Stomach smooth muscle (tissue), 2 donors: Measurements from ENCODE around the gene KIF6.

Source experiments
- H3K27ac ChIP-seq: one replicate; pipeline ENCODE4 v1.7.0; 2013; ENCODE audit warnings: mild to moderate bottlenecking, low read length, inconsistent platforms
- H3K27me3 ChIP-seq, 2 donors: one replicate each; pipeline ENCODE4 v1.7.0; 2013; ENCODE audit warnings: low read length in 2 of 2; ENCODE audit not compliant: insufficient read depth in 2 of 2, control insufficient read depth in 1 of 2
- H3K36me3 ChIP-seq, 2 donors: one replicate each; pipeline ENCODE4 v1.7.0; 2013; ENCODE audit warnings: low read length in 2 of 2; ENCODE audit not compliant: control insufficient read depth in 2 of 2, insufficient read depth in 2 of 2
- H3K4me1 ChIP-seq: one replicate; pipeline ENCODE4 v1.7.0; 2013; ENCODE audit warnings: low read length; ENCODE audit not compliant: control insufficient read depth, insufficient read depth
- H3K4me3 ChIP-seq, 2 donors: one replicate each; pipeline ENCODE4 v1.7.0; 2013; ENCODE audit warnings: low read length in 2 of 2
- H3K9ac ChIP-seq, 2 donors: one replicate each; pipeline ENCODE4 v1.7.0; 2013; ENCODE audit warnings: low read length in 2 of 2, mild to moderate bottlenecking in 1 of 2
- H3K9me3 ChIP-seq, 2 donors: one replicate each; pipeline ENCODE4 v1.7.0; 2013; ENCODE audit warnings: low read length in 2 of 2; ENCODE audit not compliant: control insufficient read depth in 2 of 2
- donor health status: healthy.
- donor health status: Pancreatic carcinoma.

The KIF6 gene

DNA sequence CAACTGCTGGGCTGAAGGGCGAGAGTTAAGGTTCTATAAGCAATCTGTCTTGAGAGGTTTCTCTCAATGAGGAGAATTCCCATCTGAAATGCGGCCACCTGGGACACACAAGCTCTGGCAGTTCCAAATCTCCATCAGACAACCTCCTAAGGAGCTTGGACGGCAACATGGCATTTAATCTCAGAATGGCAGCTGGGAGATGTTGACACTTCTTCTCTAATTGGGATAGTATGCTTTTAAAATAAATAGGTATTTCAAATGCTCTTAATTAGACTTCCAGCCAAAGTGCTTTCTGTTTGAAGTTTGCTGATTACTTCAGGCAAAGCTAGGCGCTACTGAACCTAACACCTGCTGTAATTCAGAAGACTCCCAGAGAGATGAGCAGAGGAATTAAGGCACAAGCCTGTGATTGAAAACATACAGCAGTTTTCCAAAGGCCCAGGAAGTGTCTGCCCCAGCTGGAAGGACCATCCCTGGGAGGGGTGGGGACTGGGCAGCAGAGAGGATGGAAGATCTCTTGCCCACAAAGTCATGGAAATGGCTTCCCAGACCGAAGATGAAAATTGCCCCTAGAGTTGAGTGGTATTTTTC lies 343.6 kb downstream of the KIF6 start:
- H3K27ac ChIP-seq = no peak overlapping the region
- no peaks in the 10 kb centered on the region for H3K36me3 ChIP-seq
- peaks cover 5% of the 10 kb centered on the region for H3K4me1 ChIP-seq
- no peak overlapping the region for H3K9ac ChIP-seq
- no peaks in the 10 kb centered on the region for H3K27me3 ChIP-seq
- no peak overlapping the region for H3K4me3 ChIP-seq
- peaks cover 0 to 4% of the 10 kb centered on the region in 2 donors for H3K9me3 ChIP-seq

DNA sequence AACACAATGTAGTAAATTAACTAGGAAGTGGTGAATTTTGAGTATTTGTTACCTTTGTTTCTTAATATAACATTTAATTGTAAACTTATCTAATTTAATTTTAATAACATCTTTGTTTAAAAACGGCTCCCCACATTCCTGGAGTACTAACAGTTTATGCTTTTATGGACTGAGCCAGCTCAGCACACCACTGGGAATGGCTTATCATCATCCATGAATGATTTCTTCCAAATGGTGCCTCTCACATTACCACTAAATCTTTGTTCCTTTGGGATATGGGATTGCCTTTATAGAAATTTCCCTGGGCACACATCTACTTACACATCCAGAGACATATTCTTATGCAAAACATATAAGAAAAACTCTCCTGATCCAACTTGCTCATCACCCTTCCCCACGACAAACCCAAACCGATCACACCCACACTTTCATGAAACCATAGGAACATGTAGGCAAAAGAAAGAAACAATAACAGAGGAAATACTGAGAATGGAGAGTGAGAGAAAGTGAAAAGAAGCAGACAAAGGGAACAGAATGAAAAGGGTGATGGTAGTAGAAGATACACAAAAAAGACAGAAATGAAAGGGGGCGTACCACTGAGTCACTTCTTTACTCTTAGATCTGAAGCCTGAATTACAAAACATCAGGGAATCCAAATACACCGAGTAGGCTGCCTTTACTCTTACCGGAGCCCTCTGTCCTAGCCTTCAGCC lies 344.2 kb downstream of the KIF6 start:
- Histone ChIP-seq H3K27ac (no peak overlapping the region), H3K9ac (no peak overlapping the region), H3K36me3 (no peaks in the 10 kb centered on the region), H3K27me3 (no peaks in the 10 kb centered on the region), H3K4me3 (no peak overlapping the region), H3K4me1 (peaks cover 5% of the 10 kb centered on the region), H3K9me3 (peaks cover 0 to 4% of the 10 kb centered on the region in 2 donors)

DNA sequence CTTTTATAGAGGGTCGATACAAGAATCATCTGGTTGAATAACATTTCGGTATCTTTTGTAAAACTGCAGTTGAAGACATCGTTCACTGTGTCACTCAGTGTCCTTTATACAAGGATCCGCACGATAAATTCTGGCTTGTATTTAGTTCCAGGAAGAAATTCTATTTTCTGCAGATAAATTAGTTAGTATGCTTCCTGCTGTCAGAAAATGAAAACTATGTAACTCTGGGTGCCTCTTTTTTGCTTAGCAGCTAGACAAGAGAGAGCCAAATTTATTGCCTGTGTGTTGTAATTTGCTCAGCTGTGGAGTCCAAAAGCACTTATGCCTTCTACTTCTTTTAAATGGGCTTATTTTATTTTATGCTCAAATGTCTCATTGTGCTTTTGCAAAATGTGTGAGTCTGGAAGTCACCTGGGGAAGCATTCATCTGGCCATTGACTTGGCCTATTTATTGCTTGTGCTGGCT lies 346.2 kb downstream of the KIF6 start:
- no peak overlapping the region for H3K4me3 ChIP-seq
- peaks cover 0 to 4% of the 10 kb centered on the region in 2 donors for H3K9me3 ChIP-seq
- peaks cover 5% of the 10 kb centered on the region for H3K4me1 ChIP-seq
- no peaks in the 10 kb centered on the region for H3K27me3 ChIP-seq
- no peak overlapping the region for H3K27ac ChIP-seq
- H3K9ac ChIP-seq = no peak overlapping the region
- no peaks in the 10 kb centered on the region for H3K36me3 ChIP-seq

DNA sequence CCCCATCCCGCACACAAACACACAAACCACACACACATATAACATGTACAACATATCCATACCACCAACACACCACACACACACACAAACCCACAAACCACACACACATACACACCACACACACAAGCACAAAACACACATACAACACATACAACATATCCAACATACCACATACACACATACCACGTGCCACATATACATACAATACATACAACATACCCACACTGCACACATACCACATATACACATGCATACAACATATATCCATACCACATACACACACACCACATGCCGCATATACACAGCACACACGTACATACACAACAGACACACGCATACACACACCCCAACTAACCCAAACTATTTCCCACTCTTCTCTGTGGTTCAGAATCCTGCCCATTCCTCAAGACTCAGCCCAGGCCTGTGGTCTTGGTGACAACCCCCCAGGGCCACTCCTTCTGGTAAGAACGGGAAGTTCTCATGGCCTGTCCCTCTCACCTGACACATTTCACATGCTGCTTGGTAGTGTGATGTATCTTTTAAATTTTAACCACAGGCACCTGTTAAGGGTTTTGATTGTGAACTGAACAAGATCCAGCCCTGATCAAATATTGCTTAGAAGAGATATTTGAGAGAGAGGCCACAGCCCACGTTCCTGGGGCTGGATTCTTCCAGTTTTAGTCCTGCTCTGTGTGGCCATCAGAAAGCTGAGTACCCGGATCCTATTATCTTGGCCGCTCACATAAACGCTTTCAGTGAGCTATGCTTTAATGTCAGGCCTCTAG lies 346.8 kb downstream of the KIF6 start:
- Histone ChIP-seq H3K36me3 (no peaks in the 10 kb centered on the region), H3K4me1 (peaks cover 5% of the 10 kb centered on the region), H3K9me3 (peaks cover 0 to 4% of the 10 kb centered on the region in 2 donors), H3K27ac (no peak overlapping the region), H3K4me3 (no peak overlapping the region), H3K9ac (no peak overlapping the region), H3K27me3 (no peaks in the 10 kb centered on the region)

DNA sequence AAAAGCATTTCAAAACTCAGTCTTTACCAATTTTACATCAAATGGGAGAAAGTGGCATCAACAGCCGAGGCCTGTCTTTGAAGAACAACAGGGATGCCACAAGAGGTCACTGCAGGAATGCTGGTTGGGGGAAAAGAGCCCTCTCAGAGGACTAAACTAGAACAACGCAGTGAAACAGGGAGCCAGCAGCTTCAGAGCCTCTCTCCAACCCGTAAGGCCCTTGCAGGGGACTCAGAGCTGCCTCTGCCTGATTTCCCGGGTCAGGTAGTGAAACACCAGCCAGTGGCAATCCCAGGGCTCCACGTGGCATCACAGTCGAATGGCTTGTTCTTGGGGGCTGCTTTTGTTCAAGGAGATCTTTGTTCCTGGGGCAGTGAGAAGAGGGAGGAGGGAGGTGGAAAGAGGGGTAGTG lies 347.7 kb downstream of the KIF6 start:
- no peak overlapping the region for H3K4me3 ChIP-seq
- H3K36me3 ChIP-seq = no peaks in the 10 kb centered on the region
- H3K9ac ChIP-seq = no peak overlapping the region
- no peak overlapping the region for H3K27ac ChIP-seq
- peaks cover 0 to 2% of the 10 kb centered on the region in 2 donors for H3K27me3 ChIP-seq
- peaks cover 5% of the 10 kb centered on the region for H3K4me1 ChIP-seq
- peaks cover 0 to 4% of the 10 kb centered on the region in 2 donors for H3K9me3 ChIP-seq

DNA sequence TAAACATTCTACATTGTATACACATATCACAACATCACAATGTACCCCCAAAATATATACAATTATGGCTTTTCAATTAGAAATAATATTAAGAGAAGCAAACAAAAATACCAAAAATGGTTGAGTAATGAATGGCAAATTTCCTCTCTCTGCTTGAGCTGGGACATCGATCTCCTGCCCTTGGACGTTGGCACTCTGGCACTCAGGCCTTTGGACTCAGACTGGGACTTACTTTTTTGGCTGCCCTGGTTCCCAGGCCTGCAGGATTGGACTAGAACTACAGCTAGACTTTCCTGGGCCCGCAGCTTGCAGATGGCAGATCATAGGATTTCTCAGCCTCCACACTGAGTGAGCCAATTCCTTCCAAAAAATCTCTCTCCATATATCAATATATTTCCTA lies 349.8 kb downstream of the KIF6 start:
- no peak overlapping the region for H3K4me3 ChIP-seq
- no peak overlapping the region for H3K27ac ChIP-seq
- peaks cover 0 to 2% of the 10 kb centered on the region in 2 donors for H3K27me3 ChIP-seq
- no peaks in the 10 kb centered on the region for H3K36me3 ChIP-seq
- H3K9ac ChIP-seq = no peak overlapping the region
- peaks cover 5% of the 10 kb centered on the region for H3K4me1 ChIP-seq
- H3K9me3 ChIP-seq = peaks cover 0 to 2% of the 10 kb centered on the region in 2 donors

DNA sequence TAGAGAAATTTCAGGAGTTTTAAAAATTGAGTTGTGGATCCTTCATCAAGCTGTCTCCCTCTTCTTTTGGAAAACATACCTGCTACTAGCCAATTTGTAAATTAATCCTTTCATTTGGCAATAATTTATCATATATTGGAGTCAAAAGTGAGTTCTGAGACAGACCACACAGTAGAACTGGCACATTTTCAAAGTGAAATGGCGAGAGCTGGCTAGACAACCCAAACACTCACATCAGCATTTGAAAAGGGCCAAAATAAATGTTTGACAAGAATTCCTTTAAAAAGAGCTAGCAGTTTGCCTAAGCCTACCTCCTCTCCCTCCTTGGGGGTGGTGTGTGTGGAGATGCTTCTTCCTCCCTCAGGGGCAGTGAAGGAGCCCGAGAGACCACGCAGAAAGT lies 354.8 kb downstream of the KIF6 start:
- H3K27me3 ChIP-seq = peaks cover 2% of the 10 kb centered on the region in 2 donors
- no peaks in the 10 kb centered on the region for H3K9me3 ChIP-seq
- H3K4me1 ChIP-seq = peaks cover 2% of the 10 kb centered on the region
- H3K27ac ChIP-seq = no peak overlapping the region
- H3K4me3 ChIP-seq = no peak overlapping the region
- no peak overlapping the region for H3K9ac ChIP-seq
- no peaks in the 10 kb centered on the region for H3K36me3 ChIP-seq

DNA sequence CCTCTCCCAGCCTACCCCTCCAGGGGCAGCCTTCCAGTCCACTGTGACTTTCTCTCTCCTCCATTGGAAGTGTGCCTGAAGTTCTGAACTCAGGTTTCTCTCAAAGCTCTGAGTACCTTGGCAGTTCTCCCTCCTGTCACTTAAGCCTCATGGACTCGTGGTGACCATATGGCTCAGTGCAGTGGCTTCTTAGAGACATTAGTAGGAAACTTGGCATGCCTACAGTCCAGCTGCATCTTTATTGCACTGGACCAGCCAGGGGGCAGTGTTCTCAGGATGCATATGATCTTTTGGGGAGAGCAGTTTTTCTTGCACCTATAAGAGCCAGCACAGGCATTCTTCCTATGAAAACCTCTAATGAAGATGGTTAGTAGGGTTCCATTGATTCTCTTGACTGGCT lies 355.2 kb downstream of the KIF6 start:
- no peak overlapping the region for H3K27ac ChIP-seq
- no peaks in the 10 kb centered on the region for H3K9me3 ChIP-seq
- no peak overlapping the region for H3K9ac ChIP-seq
- peaks cover 2% of the 10 kb centered on the region for H3K4me1 ChIP-seq
- no peaks in the 10 kb centered on the region for H3K36me3 ChIP-seq
- no peak overlapping the region for H3K4me3 ChIP-seq
- H3K27me3 ChIP-seq = peaks cover 2% of the 10 kb centered on the region in 2 donors

DNA sequence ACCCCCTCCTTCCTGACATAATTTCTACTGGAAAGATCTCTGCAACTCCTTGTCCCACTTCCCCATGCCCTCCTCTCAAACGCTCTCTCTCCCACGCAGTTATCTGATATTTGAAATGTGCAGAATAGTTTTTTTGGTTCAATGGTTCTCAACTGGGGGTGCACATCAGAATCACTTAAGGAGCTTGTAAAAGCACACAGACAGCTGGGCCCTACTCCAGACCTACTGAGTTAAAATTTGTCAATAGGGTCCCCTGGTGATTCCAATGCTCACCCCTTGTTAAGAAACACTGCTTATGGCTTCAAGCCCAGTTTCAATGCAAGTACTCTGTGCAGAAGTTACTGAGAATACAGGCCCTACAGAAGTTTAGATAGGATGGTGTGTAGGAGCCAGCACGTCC lies 357.5 kb downstream of the KIF6 start:
- Histone ChIP-seq H3K4me3 (no peak overlapping the region), H3K9me3 (no peaks in the 10 kb centered on the region), H3K27ac (no peak overlapping the region), H3K27me3 (peaks cover 0 to 2% of the 10 kb centered on the region in 2 donors), H3K36me3 (no peaks in the 10 kb centered on the region), H3K9ac (no peak overlapping the region), H3K4me1 (peaks cover 2% of the 10 kb centered on the region)

DNA sequence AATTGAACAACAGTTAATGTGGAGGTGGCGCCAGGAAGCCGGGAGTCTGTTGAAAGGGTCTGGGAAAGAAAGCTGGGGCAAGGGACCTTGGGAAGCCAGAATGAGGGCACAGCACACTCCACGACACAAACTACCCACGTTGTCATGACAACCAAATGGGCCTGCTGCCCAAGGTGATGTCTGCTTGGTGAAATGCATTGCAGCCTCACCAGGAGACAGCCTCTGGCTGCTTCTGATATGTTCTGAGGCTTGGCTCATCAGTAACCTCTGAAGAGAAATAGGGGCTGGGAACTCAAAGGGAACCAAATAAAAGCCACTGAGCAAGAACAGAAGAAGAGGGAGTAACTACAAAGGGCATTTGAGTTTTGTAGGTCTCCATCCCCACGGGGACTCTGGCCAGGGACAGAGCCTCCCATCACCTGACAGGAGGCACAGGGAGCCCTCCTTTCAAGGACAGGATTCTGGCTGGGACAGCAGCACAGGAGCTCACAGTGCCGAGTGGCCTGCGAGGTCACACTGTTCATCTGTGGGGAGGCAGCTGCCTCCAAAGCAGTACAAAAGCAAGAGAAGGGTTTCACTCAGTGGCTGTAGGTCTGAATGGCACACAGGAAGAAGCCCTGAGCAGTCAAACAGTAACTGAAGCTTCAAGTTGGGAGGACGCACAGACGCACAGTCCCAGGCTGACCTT lies 358.1 kb downstream of the KIF6 start:
- peaks cover 0 to 2% of the 10 kb centered on the region in 2 donors for H3K27me3 ChIP-seq
- H3K4me3 ChIP-seq = no peak overlapping the region
- no peak overlapping the region for H3K27ac ChIP-seq
- H3K9me3 ChIP-seq = no peaks in the 10 kb centered on the region
- H3K4me1 ChIP-seq = peaks cover 2% of the 10 kb centered on the region
- no peaks in the 10 kb centered on the region for H3K36me3 ChIP-seq
- no peak overlapping the region for H3K9ac ChIP-seq
